B cell (primary cell): Measurements from ENCODE around the gene URGCP. TPM values are rescaled to one million over a fixed set of nuclear protein-coding genes. Genes with fewer than 3 reads are reported as not detected.

Experiments used
- ATAC-seq: fragments of 200-7000 bp; cut with Tn5 transposase; one replicate; pipeline ENCODE4 v1.10.0; 2021; ENCODE audit warnings: low read depth, mild to moderate bottlenecking, moderate number of reproducible peaks, moderate library complexity
- CTCF ChIA-PET: fragments of 350-600 bp; sonication (Branson Sonifier 250); formaldehyde crosslinking; loops from one replicate; lab custom pipeline; 2021; ENCODE audit warnings: antibody characterized with exemption, inconsistent platforms; lab: Charles Lee
- POLR2A ChIA-PET: fragments of 350-600 bp; sonication (Branson Sonifier 250); formaldehyde crosslinking; loops from one replicate; lab custom pipeline; 2021; ENCODE audit warnings: antibody characterized with exemption; lab: Charles Lee
- DNase-seq: peaks from one replicate; pipeline ENCODE4 v3.0.0; 2013
- H2AFZ ChIP-seq: 2 replicates; pipeline ENCODE4 v1.6.1; 2012; ENCODE audit warnings: mild to moderate bottlenecking, low read depth, low read length; ENCODE audit not compliant: insufficient read depth, poor library complexity, severe bottlenecking
- H3K27ac ChIP-seq, 2 donors: 1 replicate in 1 of 2; 2 replicates in 1 of 2; pipeline ENCODE4 v1.5.1; 2012 to 2013; ENCODE audit warnings: low read length in 2 of 2, mild to moderate bottlenecking in 2 of 2, moderate library complexity in 1 of 2
- H3K27me3 ChIP-seq, 4 experiments: fragments of 200-600 bp in 1 of 4; sonication (generic) in 1 of 4; replicated peaks in 1 of 4; 1 replicate in 2 of 4; 2 replicates in 2 of 4; pipeline versions ENCODE4 v1.6.1 to v1.7.0; 2013 to 2016; ENCODE audit warnings: low read length in 3 of 4, mild to moderate bottlenecking in 2 of 4, mixed read lengths in 1 of 4, moderate library complexity in 1 of 4; ENCODE audit not compliant: insufficient read depth in 4 of 4, control insufficient read depth in 3 of 4; ENCODE audit errors: control extremely low read depth in 1 of 4
- H3K36me3 ChIP-seq, 2 experiments: replicated peaks in 1 of 2; 1 replicate in 1 of 2; 2 replicates in 1 of 2; pipeline versions ENCODE4 v1.6.1 to v1.7.1; 2013; ENCODE audit warnings: low read length in 1 of 2; ENCODE audit not compliant: insufficient read depth in 2 of 2, control insufficient read depth in 1 of 2; ENCODE audit errors: control extremely low read depth in 1 of 2, extremely low read depth in 1 of 2
- H3K4me1 ChIP-seq, 2 donors: fragments of 200-600 bp in 1 of 2; sonication (generic) in 1 of 2; 1 replicate in 1 of 2; 2 replicates in 1 of 2; pipeline versions ENCODE4 v1.5.1 to v1.6.1; 2013 to 2017; ENCODE audit warnings: low read length in 2 of 2; ENCODE audit not compliant: control insufficient read depth in 2 of 2, insufficient read depth in 2 of 2
- H3K4me2 ChIP-seq: replicated peaks from 2 replicates; pipeline ENCODE3; 2012; ENCODE audit warnings: mild to moderate bottlenecking, low read depth, low read length; ENCODE audit not compliant: poor library complexity, severe bottlenecking
- H3K4me3 ChIP-seq, 5 experiments: fragments of 200-600 bp in 1 of 5; sonication (generic) in 1 of 5; 1 replicate in 3 of 5; 2 replicates in 2 of 5; pipeline versions ENCODE4 v1.5.1 to v1.7.0; 2011 to 2016; ENCODE audit warnings: low read length in 4 of 5, mild to moderate bottlenecking in 4 of 5, low read depth in 2 of 5, control low read depth in 1 of 5, moderate library complexity in 1 of 5; ENCODE audit not compliant: insufficient read depth in 1 of 5; ENCODE audit errors: control extremely low read depth in 1 of 5, extremely low read depth in 1 of 5
- H3K79me2 ChIP-seq: fragments of 200-600 bp; sonication (generic); one replicate; pipeline ENCODE4 v1.6.0; 2016; ENCODE audit warnings: low read length; ENCODE audit not compliant: control insufficient read depth, insufficient read depth
- H3K9ac ChIP-seq: fragments of 200-600 bp; sonication (generic); 2 replicates; pipeline ENCODE4 v1.6.1; 2017; ENCODE audit warnings: mild to moderate bottlenecking, low read length, moderate library complexity
- H3K9me3 ChIP-seq, 3 donors: one replicate each; pipeline versions ENCODE4 v1.6.1 to v1.7.1; 2013; ENCODE audit warnings: low read length in 2 of 3; ENCODE audit not compliant: control insufficient read depth in 2 of 3, insufficient read depth in 1 of 3; ENCODE audit errors: control extremely low read depth in 1 of 3
- H4K20me1 ChIP-seq: 2 replicates; pipeline ENCODE4 v1.6.0; 2012; ENCODE audit warnings: mild to moderate bottlenecking, low read length; ENCODE audit not compliant: insufficient read depth, control insufficient read depth, poor library complexity, severe bottlenecking
- H3K27ac Mint-ChIP-seq: one replicate; pipeline ENCODE4 v1.8.0; 2021; ENCODE audit warnings: mixed read lengths
- H3K27me3 Mint-ChIP-seq: one replicate; pipeline ENCODE4 v1.8.0; 2021; ENCODE audit warnings: mixed read lengths
- H3K4me1 Mint-ChIP-seq: one replicate; pipeline ENCODE4 v1.8.0; 2021; ENCODE audit warnings: mixed read lengths
- H3K4me3 Mint-ChIP-seq: one replicate; pipeline ENCODE4 v1.8.0; 2021; ENCODE audit warnings: mixed read lengths
- H3K9me3 Mint-ChIP-seq: one replicate; pipeline ENCODE4 v1.8.0; 2022; ENCODE audit warnings: mixed read lengths; ENCODE audit not compliant: insufficient read depth
- CTCF ChIP-seq: fragments of 200-600 bp; IDR thresholded peaks from one replicate; pipeline ENCODE4 v1.8.0; 2022; ENCODE audit warnings: antibody characterized with exemption, mild to moderate bottlenecking
- EZH2 ChIP-seq: IDR thresholded peaks from 2 replicates; pipeline ENCODE4 v1.6.1; 2012; ENCODE audit warnings: borderline replicate concordance, low read depth, mild to moderate bottlenecking, moderate library complexity, low read length; ENCODE audit not compliant: insufficient read depth, poor library complexity, severe bottlenecking
- WGBS: methylation state at CpG from one replicate; pipeline ENCODE4 v1.1.5; 2013; ENCODE audit warnings: missing lambda C conversion rate; ENCODE audit not compliant: insufficient coverage; 5-methylcytosine and 5-hydroxymethylcytosine counted together
- intact Hi-C: fragments of 100-400 bp; cut with micrococcal nuclease; formaldehyde crosslinking; loops from one replicate; pipeline ENCODE4 v1.10.0; 2022
- polyA plus RNA-seq: library from polyadenylated mRNA; depleted of rRNA; stranded (reverse); fragments of >200 nt; gene quantifications from 2 replicates; pipeline ENCODE4 v1.2.3, GENCODE V29; 2012
- total RNA-seq, 2 donors: library from RNA; stranded (reverse); fragments of 120-200 nt in 1 of 2; gene quantifications; 1 replicate in 1 of 2; 2 replicates in 1 of 2; pipeline versions ENCODE4 v1.2.3 to v1.2.4, GENCODE V29; 2013 to 2022

The URGCP gene
- total and polyA plus RNA-seq, 2 donors (not counting 1 experiment from before 2014, with no cell fraction given), result 16.5 to 25.1 TPM

- H3K27me3 Mint-ChIP-seq, result peaks cover 14% of the 10 kb centered on the region
- TF ChIP-seq EZH2 (no peak), CTCF (no peak)
- H3K4me2 ChIP-seq, result no peak overlapping the region
- CTCF ChIA-PET, result interaction anchor here (0.7 to 1.5 kb wide), 2 partner anchors 8 to 46 kb away, joined by 3 read pairs; no protein-coding TSS in a partner anchor
- WGBS, result 80% methylated on average over 1 of the region's 2 CpGs
- H4K20me1 ChIP-seq, result no peaks in the 10 kb centered on the region
- H3K4me1 Mint-ChIP-seq, result no peaks in the 10 kb centered on the region
- DNase-seq (no peak), ATAC-seq (no peak)
- no peak overlapping the region for H3K4me3 Mint-ChIP-seq
- H3K9ac ChIP-seq, result no peak overlapping the region
- H3K9me3 ChIP-seq, result no peaks in the 10 kb centered on the region
- H3K36me3 ChIP-seq, result no peaks in the 10 kb centered on the region
- H3K27ac Mint-ChIP-seq, result no peak overlapping the region
- intact Hi-C loops, result no loop called here
- POLR2A ChIA-PET, result no interaction called here
- H2AFZ ChIP-seq, result no peak overlapping the region
- no peaks in the 10 kb centered on the region for H3K79me2 ChIP-seq
- no peak overlapping the region for H3K27ac ChIP-seq
- H3K9me3 Mint-ChIP-seq, result no peaks in the 10 kb centered on the region
- H3K4me3 ChIP-seq, result no peak overlapping the region
- H3K27me3 ChIP-seq, result peaks cover 0 to 3% (median 0%) of the 10 kb centered on the region in 4 experiments
- no peaks in the 10 kb centered on the region for H3K4me1 ChIP-seq
These were observed 62.1 kb downstream of the URGCP start for GRCh38 chr7:43844257-43844656.

- no peak overlapping the region for H3K4me3 Mint-ChIP-seq
- Histone ChIP-seq H3K4me2 (no peak overlapping the region), H4K20me1 (no peaks in the 10 kb centered on the region), H3K36me3 (no peaks in the 10 kb centered on the region), H3K9ac (no peak overlapping the region), H3K27me3 (peaks cover 0 to 3% (median 0%) of the 10 kb centered on the region in 4 experiments), H3K79me2 (no peaks in the 10 kb centered on the region), H3K4me3 (no peak overlapping the region), H3K27ac (no peak overlapping the region), H3K9me3 (no peaks in the 10 kb centered on the region), H2AFZ (no peak overlapping the region), H3K4me1 (peaks cover 3 to 4% of the 10 kb centered on the region in 2 donors)
- 98% methylated on average over 3 of the region's 4 CpGs for WGBS
- ChIA-PET CTCF (no interaction called here), POLR2A (no interaction called here)
- intact Hi-C loops, result no loop called here
- no peak for ATAC-seq
- H3K27me3 Mint-ChIP-seq, result peaks cover 14% of the 10 kb centered on the region
- peaks cover 4% of the 10 kb centered on the region for H3K4me1 Mint-ChIP-seq
- DNase-seq, result no peak
- H3K27ac Mint-ChIP-seq, result no peak overlapping the region
- no peaks in the 10 kb centered on the region for H3K9me3 Mint-ChIP-seq
- TF ChIP-seq CTCF (no peak), EZH2 (no peak)
These were observed 63.1 kb downstream of the URGCP start for GRCh38 chr7:43843296-43843695.
